CD4-positive, alpha-beta T cell treated with Interleukin-4 for 1 hour (primary cell): Measurements from ENCODE around the gene PHLDA2.

Experiments
- DNase-seq, 2 donors: peaks; one replicate each; pipeline ENCODE4 v3.0.0-alpha.2; 2020 to 2022

The PHLDA2 gene

GRCh38 chr11:2896047-2896446 is 33.2 kb downstream of the PHLDA2 start:
- no peak for DNase-seq

DNA sequence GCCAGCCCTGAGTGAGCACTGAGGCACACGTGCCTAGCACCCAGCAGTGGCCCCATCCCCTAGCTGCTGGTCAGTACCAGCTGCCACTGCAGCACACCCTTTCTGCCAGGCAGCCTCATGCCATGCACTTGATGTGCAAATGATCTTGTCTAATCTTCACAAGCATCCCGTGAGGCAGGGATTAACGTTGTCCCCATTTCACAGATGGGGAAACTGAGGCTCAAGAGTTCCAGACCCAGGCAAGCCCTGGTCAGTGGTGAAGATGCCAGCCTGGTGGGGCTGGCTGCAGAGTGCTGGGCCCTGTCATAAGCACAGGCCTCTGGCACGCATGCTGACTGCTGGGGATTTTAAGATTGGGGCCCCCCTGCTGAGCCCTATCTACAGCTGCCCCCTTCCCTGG is 35.3 kb downstream of the PHLDA2 start:
- no peak for DNase-seq

- DNase-seq: peak; percentile 50 to 52
Observed at GRCh38 chr11:2892967-2893528, 36.2 kb downstream of the PHLDA2 start.

DNA sequence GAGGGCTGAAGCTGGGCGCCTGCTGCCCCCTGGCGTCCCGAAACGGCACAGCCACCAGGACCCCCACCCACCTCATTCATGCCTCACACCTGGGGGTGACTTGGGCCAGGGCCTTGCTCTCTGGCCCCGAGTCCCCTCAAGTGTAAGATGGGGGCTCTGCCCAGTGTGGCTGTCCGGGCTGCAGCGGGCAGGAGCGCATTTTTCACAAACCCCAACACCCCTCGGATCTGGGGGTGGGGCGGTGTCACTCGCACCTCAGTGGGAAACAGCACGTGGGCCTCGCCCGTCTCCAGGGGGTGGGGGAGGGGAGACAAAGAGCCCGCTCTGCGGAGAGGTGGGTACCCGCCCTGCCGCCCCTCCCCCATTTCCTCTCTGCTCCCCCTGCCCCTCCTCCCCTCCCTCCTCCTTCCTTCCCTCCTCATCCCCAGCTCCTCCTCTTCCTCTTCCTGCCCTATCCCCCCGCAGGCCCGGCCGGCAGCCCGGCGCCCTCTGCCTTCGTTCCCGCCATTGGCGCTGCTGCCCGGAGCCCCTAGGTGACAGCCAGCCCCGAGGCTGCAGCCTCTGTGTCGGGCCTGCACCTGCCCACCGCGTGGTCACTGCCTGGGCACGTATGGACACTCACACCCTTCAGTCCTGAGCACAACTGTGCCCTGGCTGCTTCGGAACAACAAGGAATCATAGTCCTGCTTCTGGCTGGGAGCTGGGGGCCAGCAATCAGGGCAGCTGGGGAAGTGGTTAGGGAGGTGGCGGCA is 36.8 kb downstream of the PHLDA2 start:
- peak; percentile 57 to 70 for DNase-seq

DNA sequence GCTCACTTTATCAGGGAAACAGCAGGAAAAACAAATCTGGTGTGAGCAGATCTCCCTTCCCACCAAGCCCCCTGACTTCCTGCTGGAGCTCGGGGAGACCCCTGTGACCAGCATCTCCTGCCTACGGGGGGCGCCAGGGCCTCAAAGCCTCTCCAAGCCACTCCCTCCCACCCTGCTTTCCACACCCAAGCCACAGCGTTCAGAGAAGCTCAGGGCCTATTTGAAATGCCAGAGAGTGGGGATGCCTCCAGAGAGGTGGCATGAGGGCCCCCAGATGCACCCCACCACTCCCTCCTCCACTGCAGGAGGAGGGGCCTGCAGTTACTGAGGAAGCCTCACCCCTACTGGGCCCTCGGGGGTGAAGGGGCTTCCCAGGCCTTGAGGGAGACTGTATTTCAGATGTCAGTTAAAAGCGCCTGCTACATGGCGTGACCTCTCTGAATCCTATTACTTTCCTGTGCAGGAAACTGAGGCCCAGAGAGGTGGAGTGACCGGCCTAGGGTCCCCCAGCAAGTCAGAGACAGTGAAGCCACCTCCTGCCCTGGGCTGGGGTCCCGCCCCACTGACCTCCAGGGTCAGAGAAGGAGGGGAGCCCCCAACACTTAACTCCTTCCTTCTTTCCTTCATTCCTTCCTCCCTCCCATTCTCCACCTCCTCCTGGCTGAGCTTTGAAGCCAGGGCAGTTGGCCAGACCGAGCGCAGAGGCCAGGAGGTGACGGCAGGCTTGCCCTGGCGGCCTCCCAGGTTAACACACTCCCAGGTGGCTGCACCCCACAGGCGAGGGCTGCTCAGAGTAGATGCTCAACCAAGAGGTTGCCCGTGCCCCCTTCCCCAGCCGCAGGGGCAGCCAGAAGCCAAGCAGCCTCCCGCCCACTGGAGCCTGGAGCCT is 37.6 kb downstream of the PHLDA2 start:
- DNase-seq: no peak

DNA sequence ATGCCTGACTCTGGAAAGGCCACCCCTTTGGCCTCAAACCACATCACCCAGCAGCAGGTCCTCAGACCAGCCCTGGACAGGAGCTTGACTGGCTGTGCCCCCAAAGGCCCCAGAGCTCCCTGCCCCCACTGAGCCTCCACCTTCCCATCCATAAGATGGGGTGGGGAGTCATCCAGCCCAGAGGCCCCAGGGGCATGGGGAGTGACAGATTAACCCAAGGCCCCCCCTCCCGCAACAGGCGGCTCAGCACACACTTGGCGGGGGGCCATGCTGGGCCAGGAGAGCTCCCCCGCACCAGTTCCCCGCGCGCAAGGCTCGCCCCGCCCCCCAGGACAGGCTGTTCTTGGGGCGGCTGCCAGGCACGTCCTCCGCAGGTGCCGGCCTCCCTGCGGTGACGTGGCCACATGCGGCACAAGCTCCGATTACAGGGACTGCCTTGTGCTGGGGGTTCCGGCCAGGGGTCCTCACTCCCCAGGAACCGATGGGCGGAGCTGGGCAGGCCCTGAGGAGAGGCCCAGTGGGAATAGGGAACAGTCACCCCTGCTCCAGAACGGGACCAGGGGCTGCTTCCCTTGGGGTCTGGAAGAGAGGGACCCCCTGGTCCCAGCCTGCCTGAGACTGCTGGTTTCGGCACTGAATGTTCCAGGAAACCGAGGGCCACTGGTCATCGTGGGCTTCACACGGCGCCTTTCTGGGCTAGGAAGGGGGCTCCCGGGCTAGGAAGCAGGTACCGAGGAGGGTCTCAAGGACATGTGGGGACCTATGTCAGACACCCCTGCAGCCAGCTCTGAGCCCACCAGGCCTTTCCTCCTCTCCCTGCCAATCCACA is 38.5 kb downstream of the PHLDA2 start:
- DNase-seq: no peak

GRCh38 chr11:2889362-2890273 is 39.6 kb downstream of the PHLDA2 start:
- no peak for DNase-seq

DNA sequence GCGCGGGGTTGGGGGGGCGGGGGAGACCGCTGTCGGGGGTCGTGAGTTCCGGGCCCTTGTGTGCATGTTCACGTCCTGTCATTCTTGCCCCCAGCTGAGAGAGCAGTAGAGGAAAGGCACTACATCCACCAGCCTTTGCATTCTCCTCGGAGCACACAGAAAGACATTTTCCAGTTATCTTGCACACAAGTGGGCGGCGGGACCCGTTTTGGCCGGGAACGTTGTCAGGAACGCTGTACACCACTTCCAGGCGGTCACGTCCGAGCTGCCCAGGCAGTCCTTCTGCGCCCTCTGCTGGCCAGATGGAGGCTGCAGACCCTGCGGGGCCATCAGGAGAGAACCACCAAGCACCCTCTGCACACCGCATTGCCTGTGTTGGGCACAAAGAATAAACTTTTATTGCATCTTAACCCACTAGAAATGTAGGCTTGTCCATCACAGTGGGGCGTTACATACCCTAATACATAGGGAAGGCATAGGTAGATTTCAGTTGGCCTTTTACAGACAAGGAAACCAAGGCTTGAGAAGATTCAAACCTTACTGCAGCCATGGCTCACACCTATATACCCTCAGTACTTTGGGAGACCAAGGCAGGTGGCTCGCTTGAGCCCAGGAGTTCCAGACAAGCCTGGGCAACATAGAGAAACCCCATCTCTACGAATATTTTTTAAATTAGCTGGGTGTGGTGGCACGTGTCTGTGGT is 40.8 kb downstream of the PHLDA2 start:
- DNase-seq: peak; percentile 85 to 86

DNA sequence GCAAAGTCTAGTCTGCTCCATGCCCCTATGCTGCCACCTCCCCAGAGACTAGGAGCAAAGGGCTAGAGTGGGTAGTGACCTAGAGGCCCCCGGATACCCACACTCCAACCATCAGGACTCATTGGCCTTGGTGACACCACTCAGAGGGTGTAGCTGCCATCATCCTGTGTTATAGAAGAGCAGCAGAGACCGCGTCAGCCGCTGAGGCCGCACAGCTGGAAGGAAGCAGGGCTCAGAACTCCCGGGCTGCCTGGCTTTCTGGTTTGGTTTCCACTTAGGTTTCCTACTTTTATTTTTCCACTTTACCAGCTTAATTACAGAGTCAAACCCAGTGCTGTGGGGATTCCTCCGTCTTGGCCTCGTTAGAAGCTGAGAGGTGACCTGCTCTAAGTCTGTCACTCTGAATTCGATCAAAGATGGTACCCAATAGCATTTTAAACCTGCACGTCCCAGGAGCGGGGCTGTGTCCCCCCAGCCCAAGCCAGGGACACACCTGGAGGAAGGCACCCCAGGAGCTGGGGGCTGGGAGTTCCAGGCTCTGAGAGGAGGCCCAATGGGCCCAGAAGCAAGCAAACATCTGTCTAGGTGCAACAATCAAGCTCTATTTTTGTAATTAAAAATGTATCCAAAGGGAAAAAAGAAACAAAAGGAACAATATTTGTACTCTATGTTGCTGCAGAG is 41.6 kb downstream of the PHLDA2 start:
- DNase-seq: no peak

DNA sequence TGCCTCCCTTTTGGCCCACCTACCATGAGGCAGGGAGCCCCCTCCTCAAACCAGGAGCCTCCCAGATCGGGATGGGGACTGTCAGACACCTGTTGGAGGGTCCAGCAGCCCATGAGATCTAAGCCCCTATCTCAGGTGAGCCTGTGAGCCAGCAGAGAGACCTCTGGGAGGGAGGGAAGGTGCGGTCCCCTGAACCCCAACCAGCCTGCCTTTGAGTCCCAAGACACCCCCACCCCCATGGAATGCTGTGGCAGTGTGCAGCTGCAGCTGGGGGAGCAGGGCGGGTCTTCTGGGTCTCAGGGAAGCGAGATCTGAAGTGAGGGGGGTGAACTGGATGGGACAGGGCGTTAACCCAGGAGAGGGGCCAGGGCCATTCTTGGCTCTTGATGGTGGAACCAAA is 42.3 kb downstream of the PHLDA2 start:
- DNase-seq: no peak

GRCh38 chr11:2886191-2886894 is 42.9 kb downstream of the PHLDA2 start:
- DNase-seq: no peak

DNA sequence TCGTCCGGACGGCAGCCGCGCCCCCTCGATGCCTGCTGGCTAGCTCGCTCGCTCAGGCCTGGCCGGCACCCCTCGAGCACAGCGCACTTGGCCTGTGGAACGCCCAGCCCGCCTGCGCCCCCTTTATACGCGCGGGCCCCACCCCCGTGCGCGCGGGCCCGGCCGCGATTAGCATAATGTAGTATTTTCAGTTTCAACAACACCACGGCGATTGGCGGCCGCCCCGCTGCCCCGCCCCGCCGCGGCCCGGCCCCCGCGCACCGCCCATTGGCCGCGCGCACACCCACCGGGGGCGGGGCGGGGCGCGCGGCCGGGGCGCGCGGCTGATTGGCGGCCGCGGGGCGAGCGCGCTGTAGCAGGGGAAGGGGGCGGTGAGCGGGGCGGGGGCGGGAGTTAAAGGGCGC is 43.5 kb downstream of the PHLDA2 start, which contains the start of gene CDKN1C:
CDKN1C (minus strand) TSS at position 98 of the 404 bp plus-strand sequence. CDS start 319 bp downstream, outside the sequence.
- DNase-seq: peak; percentile 85 to 89

DNA sequence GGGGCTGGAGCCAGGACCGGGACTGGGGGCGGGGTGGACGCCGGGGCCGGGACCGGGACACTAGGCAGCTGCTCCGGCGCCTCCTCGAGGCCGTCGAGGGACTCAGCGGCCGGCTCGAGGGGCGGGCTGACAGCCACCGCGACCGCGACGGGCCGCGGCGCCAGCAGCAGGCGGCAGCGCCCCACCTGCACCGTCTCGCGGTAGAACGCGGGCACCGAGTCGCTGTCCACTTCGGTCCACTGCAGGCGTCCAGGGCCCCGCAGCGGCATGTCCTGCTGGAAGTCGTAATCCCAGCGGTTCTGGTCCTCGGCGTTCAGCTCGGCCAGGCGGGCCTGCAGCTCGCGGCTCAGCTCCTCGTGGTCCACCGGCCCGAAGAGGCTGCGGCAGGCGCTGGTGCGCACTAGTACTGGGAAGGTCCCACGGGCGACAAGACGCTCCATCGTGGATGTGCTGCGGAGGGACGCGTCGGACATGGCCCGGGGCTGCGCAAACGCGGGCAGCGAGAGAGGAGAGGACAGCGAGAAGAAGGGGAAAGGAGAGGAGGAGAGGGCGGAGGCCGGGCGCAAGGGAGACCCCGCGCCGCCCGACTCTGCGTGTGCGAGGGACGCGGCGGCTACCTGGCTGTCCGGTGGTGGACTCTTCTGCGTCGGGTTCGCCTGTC is 44.1 kb downstream of the PHLDA2 start:
- peak; percentile 27 to 30 for DNase-seq

- no peak for DNase-seq
Observed at GRCh38 chr11:2883979-2884815, 45.0 kb downstream of the PHLDA2 start.

DNA sequence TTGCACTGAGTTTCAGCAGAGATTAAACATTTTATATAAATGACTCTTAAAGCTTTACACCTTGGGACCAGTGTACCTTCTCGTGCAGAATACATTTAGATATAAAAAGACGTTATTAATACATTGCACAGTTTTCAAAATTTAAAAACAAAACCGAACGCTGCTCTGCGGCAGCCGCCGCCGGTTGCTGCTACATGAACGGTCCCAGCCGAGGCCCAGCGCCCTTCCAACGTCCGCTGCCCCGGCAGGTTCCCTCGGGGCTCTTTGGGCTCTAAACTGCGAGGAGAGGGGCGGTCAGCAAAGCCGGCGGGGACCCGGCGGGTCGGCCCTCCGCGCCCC is 45.6 kb downstream of the PHLDA2 start:
- DNase-seq: no peak

DNA sequence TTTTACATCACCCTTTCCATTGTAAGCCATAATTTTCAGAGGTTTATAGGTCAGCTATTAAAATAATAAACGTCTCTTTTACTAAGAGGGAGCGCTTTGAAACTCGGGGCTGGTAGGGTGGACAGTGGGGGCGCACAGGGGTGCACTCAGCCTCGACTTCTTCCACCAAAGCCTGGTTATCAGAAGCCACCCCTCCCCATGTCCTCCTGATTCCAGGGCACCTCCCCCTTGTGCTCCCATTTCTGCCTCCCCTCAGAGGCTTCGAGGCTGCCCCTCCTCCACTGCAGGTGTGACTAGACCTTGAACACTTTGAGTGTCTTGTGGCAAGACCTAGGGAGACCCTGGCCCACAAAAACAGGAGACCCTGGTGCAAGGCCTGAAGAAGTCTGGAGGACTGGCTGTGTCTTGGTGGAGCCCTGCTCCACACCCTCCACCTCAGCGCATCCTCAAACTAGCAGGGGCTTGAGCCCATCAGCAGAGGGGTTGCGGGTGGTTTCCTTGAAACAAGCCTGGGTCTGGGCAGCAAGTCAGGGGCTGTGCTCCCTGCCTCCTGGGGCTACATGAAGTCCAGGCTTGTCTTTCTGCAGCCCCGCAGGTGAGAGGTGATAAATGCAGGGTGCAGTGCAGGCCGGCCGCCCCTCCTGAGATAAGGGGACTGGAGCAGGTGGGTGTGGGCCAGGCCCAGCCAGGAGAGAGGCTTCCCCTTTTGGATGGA is 46.7 kb downstream of the PHLDA2 start:
- no peak for DNase-seq

DNA sequence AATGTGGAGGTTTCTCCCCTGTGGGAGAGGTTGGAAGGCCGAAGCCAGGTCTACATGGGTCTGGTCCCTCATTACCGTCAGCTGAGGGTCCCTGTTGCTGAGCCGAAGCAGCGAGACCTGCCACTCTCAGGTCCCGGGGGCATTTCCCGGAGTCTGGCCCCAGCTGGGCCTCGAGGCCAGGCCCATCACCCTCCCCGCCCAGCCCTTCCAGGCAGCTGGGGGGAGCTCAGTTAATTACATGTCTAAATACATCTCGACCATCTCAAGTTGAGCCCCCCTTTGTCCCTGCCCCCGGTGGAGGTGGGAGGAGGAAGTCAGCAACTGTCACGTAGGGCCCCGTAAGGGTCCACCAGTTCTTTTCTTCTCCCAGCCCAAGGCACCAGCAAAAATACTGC is 47.2 kb downstream of the PHLDA2 start:
- no peak for DNase-seq
